ENCODE measurements around the gene IGIP. TPM values are rescaled to one million over a fixed set of nuclear protein-coding genes. Genes with fewer than 3 reads are reported as not detected.

The IGIP gene
- total RNA-seq: 16.2 and 18.7 TPM in 2 replicates

GRCh38 chr5:140125637-140126036 is at the start of gene IGIP:
IGIP (plus strand) TSS chr5:140125937; CDS start chr5:140128477, 2,540 bp downstream.

GRCh38 chr5:140113699-140114263 is 12.0 kb upstream of the IGIP start, which contains the start of gene PURA:
PURA (plus strand) TSS chr5:140114109; CDS start chr5:140114182, 73 bp downstream.

GRCh38 chr5:140174465-140175366 is 49.0 kb downstream of the IGIP start, which contains the start of gene CYSTM1:
CYSTM1 (plus strand) TSS chr5:140175188; CDS start chr5:140194466, 19,278 bp downstream.

Other genes starting within 250 kb of the IGIP start
- gene NRG2, start 82.6 kb upstream of the IGIP start, total RNA-seq: under 0.01 and 0.28 TPM in 2 replicates
- 30.2 and 30.6 TPM in 2 replicates for gene PURA, start 11.8 kb upstream of the IGIP start, total RNA-seq
- gene CYSTM1, start 49.3 kb downstream of the IGIP start, total RNA-seq: 5.0 and 6.0 TPM in 2 replicates
- 38.0 and 55.9 TPM in 2 replicates for gene PFDN1, start 177.2 kb downstream of the IGIP start, total RNA-seq
- gene HBEGF, start 220.7 kb downstream of the IGIP start, total RNA-seq: 7.4 and 27.0 TPM in 2 replicates
- not detected in 2 replicates for gene SLC4A9, start 234.3 kb downstream of the IGIP start, total RNA-seq